Medulla oblongata (tissue), 1 donor: ENCODE measurements around the gene CTNND2.
"Not testable (repeated sequence)": the region's sequence is repeated elsewhere in the genome, so short reads cannot be mapped to it uniquely, and the experiment has no call there.

ENCODE experiments used
- DNase-seq: peaks from one replicate; pipeline ENCODE4 v3.0.0-alpha.2; 2015; ENCODE audit errors: extremely low spot score

CTNND2 gene

DNA sequence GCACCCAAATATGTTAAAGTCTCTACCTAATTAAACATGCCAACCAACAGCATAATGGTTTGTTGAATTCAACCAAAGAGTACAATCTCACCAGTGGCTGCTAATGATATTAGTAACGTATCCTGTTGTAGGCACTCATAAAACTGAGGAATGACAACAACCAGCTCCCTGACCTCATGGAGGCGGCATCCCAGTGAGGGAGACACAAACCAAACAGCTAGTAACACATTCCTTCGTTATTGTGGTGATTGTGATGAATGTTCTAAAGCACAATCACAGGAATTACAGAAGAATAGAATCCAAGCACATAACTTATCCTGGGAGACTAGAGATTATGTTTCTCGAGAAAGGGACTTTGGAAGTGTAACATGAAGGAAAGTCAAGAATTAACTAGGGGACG, 224.6 kb downstream of the CTNND2 start:
- no peak for DNase-seq

DNA sequence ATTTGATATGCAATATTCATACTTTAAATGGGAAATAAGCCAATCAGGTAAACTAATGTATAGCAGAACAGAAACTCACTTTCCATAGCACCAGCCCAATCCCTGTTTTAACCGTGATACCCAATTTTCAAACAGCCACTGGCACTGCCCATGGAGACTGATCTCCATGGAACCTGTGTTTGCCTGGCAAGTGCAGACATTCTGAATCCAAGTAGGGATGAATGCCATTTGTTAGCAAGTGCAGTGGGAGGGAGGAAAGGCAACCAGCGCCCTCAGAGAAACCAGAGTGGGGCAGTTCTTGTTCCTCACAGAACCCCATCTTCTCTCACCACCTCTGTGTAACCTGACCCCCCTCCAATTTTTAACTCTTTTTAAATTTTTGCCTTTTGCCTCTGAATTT, 229.1 kb downstream of the CTNND2 start:
- peak; percentile 48 for DNase-seq

DNA sequence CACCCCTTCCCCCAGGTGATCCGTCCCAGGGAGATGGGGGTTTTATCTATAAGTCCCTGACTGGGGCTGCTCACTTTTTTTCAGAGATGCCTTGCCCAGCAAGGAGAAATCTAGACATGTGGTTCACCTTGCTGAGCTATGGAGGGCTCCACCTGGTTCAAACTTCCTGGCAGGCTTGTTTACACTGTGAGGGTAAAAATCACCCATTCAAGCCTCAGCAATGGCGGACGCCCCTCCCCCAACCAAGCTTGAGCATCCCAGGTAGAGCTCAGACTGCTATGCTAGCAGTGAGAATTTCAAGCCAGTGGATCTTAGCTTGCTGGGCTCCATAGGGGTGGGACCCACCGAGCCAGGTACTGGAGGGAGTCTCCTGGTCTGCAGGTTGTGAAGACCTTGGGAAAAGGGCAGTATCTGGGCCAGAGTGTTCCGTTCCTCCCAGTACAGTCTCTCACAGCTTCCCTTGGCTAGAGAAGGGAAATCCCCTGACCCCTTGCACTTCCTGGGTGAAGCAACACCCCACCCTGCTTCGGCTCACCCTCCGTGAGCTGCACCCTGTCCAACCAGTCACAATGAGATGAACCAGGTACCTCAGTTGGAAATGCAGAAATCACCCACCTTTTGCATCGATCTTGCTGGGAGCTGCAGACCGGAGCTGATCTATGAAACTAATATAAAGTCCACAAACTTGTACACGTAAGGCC, 231.7 kb downstream of the CTNND2 start:
- DNase-seq = no peak

DNA sequence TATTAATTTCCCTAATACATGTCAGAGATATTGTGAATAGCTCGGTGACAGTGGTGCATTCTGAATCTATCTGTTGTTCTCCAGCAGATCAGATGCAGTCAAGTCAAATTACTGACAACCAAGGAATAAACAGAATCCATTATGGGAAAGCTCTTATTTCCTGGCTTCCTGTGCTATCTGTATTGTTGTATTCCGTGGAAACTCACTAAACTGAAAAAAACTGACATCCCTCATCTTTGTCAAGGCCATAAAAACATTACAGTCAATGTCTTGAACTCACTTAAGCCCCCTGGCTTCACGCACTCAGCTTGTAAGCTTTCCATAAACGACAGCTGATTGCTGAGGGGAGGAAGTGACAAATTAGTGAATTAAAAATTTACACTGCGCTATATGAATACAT, 245.9 kb downstream of the CTNND2 start:
- DNase-seq = no peak

DNA sequence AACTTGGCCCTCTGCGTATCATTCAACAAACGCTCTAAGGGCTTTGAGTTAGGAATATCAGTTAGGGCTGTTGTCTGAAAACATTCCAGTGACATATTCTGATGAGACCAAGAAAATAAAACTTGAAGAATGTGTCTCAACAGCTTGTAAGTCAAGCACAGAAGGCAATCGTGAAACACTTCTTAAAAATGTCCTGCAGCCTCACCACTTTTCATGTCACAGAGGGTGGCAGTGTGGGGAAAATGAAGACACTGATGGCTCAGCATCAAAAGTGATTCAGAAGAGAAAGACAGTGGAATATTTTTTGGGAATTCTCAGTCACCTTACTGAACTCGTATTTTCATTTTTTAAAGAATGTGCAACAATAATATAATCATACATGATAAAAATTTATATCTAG, 247.3 kb downstream of the CTNND2 start:
- no peak for DNase-seq

DNA sequence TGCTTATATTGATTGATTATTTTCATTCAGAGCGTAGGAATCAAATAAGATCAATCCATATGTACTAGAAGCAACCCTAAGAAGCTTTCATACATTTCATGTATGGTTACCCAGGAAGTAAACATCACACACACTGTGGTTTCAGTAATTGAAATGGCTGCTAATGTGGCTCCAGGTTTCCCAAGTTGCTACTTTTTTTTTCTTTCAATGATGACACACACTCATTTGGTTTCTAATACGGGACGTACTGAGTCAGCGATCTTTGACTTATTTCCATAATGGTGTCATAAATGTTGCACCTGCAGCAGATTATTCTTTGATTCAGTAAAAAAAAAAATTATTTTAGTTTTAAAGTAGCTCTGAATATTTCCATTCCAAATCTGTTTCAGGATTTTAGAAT, 248.6 kb downstream of the CTNND2 start:
- DNase-seq = no peak

DNA sequence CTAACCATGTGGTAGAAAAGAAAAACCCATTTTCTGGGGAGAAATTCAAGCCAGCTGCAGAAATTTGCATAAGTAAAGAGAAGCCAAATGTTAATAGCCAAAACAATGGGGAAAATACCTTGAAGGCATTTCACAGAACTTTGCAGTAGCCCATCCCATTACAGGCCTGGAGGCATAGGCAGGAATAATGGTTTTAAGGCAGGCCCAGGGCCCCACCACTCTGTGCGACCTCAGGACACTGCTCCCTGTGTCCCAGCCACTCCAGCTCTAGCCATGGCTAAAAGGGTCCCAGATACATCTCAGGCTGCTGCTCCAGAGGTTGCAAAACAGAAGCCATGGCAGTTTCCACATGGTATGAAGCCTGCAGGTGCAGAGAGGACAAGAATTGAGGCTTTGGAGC, 253.3 kb downstream of the CTNND2 start:
- DNase-seq = no peak

DNA sequence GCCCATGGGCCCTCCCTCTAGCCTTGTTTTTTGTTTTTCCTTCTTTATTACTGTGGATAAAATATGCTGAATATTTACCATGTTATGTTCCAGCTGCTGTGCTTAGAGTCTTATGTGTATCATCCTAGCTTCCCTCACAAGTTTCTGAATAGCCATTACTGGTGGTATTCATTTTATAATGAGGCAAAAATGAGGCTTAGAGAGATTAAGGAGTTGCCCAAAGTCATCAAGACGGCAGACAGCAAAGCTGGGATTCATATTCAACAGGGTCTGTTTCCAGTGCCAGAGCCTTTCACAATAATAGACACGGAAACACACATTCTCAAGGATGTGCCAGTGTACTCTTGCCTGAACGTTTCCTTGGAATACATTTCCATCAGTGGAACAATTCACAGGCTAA, 258.1 kb downstream of the CTNND2 start:
- peak; percentile 10 for DNase-seq

DNA sequence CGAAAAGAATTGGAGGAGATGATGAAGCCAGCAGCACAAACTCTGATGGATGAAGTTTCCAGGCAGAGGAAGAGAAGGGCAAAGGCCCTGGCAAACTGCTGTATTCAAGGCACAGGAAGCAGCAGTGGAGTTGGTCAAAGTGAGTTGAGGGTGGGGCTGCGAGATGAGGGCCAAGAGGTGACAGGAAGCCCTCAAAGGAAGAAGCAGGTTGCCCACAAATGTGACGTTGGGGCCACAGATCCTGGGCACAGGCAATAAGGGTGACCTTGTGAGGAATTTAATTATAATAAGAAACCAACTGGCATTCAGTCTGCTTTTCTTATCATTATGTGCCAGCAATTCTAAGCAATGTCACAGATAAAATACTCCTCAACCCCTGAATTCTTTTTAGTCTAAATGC, 261.8 kb downstream of the CTNND2 start:
- no peak for DNase-seq

DNA sequence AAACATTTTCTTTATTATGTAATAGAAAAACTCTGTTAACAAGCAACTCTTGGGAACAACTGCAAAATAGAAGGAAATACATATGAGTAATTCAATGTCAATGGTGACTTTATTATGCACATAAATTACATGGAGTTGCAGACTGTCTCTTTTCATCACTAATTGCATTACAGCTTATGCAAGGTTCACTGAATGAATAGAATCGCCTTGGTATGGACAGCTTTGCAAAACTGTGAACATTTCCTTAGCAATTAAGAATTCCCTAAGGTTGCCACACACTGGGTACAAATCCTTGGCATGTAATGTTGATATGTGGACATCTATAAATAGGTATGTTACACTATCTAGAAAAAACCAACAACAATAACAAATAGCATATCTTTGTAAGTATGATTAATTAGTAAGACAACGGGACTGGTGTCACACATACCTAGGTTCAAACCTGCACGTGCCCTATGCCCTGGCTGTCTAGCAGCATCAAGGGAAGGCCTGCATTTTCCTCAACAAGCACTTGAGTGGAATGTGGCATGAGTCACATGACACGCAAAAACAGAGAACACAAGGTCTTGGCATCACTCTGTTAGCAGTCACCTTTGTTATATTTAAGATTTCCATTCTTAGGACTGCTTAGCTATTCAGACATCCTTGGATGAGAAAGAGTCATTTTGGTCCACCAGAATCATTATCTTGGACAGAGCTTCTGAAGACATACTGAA, 263.9 kb downstream of the CTNND2 start:
- no peak for DNase-seq

DNA sequence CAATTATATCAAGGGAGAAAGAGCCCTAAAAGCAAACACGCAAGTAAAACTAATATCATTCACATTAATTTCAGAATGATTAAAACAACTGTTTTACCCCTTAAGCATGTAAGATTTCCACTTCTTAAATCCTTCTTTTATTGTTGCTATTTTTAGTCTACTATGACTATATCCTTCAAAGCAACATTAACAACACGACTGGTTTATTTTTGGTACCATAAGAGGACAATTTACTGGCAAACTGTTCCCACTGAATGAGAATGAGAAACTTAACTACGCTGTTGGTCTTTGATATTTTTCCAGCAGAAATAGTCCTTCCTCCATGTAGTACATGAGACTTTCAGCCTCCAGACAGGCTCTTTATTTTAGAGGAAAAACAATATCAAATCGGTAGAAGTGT, 281.5 kb downstream of the CTNND2 start:
- no peak for DNase-seq

DNA sequence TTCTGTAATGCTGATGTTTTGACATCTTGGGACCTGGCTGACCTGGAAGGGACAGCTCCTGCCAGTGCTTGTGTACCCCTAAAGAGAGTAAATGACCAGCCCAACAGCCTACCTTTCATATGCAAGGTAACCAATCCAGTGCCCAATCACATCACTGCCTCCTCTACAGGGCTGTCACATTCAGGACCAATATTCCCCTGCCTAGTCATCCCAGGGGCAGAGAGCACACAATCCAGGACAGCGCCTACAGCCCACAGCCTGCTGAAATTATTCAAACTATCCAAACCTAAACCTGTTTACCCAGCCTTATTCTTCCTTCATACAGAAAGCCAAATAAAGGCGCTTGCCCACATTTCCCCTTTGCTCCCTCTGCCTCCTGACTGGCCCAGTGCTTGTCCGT, 284.1 kb downstream of the CTNND2 start:
- no peak for DNase-seq

DNA sequence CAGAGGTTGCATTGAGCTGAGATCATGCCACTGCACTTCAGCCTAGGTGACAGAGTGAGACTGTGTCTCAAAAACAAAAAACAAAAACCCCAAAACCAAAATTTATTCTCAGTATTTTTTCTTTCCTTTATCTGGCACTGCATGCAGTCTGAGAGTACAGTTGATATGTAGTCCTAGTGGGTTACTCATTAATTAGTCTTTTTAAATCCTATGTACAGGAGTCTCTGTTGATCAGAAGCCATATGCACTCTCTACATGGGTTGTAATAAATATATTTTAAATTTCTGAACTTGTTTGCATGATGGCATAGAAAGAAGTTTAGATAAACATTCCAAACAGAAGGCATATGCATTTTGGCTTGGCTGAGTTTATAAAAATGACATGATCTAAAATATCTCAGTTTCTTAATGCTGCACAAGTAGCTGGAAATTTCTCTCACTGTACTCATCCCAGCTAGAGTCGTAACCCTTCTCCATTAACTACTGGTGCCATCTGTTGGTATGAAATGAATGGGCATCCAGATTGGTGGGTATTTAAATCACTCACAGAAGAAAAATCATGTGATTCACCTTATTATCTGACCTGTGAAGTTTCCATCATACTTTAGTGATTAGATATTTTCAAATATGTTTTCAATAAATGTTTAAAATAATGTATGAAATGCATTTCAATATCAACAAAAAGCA, 284.8 kb downstream of the CTNND2 start:
- peak; percentile 84 for DNase-seq

DNA sequence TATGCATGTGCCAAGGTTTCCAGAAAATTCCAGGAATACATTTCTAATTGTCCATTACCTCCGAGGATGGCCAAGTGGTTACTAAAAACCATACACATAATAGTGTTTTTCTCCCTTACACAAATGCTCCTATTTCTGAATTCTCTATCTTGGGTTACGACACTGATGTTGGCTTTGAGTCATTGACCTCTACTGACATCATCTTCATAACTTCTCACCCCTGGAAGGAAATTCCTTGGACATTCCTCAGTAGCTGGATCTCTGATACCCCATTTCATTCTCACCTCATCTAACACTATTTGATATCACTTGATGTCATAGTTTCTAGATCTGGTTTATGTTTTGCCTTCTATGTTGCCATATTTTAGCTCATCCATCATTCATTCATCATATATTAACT, 287.2 kb downstream of the CTNND2 start:
- no peak for DNase-seq

DNA sequence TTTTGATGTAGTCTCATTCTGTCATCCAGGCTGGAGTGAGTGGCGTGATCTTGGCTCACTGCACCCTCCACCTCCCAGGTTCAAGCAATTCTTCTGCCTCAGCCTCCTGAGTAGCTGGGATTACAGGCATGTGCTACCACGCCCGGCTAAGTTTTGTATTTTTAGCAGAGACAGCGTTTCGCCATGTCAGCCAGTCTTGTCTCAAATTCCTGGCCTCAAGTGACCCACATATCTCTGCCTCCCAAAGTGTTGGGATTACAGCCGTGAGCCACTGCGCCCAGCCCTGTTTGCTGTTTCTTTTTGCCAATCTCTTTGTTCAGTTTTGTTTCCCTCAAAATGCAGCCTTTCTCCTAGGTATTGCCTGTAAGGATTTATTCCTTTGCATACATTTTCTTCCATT, 287.6 kb downstream of the CTNND2 start:
- DNase-seq = not testable (repeated sequence)

DNA sequence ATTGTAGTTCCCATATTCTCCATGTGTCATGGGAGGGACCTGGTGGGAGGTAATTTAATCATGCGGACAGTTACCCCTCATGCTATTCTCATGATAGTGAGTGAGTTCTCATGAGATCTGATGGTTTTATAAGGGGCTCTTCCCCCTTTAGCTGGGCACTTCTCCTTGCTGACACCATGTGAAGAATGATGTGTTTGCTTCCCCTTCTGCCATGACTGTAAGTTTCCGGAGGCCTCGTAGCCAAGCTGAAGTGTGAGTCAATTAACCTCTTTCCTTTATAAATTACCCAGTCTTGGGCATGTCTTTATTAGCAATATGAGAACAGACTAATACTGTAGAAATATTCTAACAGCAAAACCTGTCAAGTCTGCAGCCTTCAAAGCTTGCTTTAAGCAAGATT, 293.2 kb downstream of the CTNND2 start:
- DNase-seq = no peak

DNA sequence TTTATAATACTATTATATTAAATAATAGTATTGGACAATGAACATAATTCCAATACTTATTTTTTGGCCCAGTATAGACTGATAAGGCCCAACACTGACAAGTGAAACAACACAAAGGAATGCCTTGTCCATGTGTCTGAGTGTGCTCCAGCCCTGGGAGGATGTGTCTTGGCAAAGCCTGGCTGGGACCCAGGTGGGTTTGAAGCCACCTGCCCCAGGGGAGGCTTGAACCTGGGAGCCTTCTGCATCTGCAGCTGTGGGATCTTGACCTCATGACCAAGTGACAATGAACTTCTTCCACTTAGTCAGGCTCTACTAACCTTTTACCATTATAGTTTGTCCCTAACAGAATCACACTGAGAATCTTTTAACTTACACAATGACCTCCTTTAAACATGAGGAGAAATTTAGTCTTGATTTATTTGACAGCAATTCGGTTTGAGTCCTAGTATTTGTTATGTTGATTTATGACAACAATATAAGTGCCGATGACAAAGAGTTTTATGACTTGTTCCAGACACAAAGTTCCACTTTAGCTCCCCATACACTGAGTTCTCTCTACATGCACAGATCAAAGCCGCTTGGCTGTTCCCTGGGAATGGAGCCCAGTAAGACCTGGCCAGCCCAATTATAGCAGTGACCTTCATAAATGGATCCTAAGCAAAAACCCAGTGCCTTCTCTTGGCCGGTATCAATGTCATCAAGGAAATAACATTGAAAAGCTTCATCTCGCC, 294.5 kb downstream of the CTNND2 start:
- DNase-seq = no peak

DNA sequence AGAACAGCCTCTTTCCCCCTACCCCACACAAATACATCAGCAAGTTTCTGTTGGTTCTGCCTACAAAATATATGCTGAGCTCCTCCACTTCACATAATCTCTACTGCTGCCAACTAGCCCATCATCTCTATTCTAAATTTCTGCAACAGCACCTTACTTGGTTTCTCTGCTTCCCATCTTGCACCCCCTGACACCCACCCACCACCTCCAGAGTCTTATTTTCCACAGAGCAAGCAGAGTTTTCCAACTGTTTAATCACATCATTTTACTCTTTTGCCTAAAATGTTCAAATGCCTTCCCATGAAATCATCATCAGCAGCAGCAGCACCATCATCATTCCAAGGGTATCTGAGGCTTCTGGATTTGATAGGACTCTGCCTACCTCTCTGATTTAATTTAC, 295.7 kb downstream of the CTNND2 start:
- no peak for DNase-seq

DNA sequence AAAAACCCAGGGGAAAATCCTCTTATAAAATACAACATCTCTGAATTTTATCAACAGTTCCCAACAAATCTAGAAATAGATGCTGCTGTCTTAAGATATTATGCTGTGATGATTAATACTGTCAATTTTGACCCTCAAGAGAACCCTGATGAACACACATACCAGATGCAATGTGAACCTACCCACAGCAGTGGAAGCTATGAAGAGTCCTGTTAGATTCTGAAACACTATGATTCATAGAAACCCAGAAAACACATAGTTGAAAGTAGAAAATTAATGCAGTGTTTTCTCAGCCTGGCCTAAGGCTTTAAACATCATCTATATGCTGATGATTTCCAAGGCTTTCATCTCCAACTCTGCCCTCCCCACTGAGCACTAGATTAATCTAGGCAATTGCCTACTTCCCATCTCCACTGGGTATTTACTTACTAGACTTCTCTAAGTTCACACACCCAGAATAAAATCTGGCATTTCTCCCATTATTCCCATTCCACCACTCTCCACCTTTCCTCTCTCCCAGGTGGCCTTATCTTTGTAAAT, 296.2 kb downstream of the CTNND2 start:
- DNase-seq = no peak

DNA sequence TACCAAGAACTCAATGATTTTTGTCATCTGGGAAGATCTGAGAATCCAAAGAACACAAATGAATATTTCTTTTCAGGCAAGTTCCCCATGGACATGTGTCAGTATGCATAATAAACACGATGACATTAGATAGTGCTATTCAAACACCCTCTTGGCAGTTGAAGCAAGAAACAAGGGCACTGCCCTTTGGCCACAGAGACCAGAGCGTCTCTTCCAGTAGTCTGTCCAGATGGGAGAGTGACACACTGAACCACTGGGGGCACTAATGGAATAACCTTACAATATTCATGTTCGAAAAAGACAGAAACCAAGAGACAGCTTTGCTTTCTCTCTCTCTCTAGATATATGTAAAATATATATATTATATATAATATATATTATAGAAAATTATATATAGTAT, 301.9 kb downstream of the CTNND2 start:
- DNase-seq = peak; percentile 68

DNA sequence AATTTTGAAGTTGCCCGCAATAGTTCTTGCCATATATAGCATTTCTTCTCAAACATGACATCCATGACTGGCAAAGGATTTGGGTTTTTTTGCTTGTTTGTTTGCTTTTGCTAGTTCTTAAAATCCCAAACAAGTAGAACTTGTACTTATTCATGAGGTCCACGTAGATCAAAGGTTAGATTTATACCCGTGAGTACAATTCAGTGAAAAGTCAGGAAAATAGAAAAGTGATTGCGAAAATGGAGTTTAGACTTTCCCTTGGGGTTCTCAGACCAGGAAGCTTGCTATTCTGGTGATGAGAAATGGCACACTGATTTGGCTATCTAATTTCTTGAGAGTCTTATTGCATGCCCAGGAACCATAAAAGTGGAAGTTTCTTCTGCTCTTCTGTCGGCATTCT, 304.7 kb downstream of the CTNND2 start:
- no peak for DNase-seq

DNA sequence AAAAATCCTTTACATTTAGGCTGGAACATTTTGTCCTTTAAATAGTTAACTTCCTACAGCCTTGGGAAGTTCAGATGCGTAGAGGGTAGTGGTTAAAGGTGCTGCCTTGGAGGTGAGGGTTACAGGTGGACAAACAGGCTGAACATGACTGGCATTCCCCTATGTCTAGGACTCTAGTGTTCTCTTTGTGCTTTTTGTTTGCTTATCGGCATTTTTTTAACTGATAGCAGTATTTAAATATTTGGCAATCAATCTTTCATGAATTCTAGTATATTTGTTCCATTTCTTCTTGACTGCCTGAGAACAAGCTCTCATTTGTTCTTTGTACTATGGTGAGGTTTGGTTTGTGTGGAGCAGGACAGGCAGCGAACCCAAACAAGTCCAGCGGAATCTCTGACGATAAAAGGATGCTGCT, 307.6 kb downstream of the CTNND2 start:
- DNase-seq = peak; percentile 51
